ENCODE data around the gene SMPD3.

SMPD3 gene

DNA sequence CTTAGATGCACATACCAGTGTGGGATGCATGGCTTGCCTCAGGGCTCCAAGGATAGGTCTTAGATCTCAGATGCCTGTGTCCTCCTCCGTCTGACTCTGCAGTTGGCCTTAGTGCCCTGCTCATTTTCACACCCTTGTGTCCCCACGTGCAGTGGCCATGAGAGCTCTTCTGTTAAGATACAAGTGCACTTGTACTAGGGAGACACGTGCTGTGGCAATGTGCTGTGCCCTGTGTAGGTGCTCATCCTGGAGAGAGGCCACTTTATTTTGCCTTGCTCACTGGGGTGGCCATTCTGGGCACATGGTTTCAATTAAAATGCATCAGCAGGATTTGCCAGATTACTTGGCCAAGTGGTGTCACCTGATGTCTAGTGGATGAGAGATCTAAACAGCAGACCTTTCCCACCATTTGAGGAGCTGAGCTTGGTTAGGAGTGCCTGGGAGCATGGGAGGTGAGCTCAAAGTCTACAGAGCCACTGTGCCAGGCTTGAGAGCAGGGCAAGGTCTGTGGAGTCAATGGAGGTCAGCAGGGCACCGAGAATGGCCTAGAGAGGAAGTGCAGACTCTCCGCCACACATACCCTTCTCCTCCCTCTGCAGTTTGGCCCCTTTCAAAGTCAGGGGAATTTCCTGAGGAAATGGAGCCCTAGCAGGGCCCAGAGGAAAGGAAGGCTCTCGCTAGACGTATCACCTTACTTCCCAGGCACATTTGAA, 25.2 kb upstream of the SMPD3 start:
- Histone ChIP-seq H3K9ac (ENCODE audit: low read length in 5 of 5) (no peak overlapping the region), H3K27ac (ENCODE audit: low read depth, low read length) (no peak overlapping the region), H3K4me1 (ENCODE audit: control insufficient read depth in 5 of 5, insufficient read depth in 5 of 5, low read length in 5 of 5) (peaks cover 13 to 63% (median 45%) of the 10 kb centered on the region in 5 donors), H3K4me3 (ENCODE audit: low read depth in 1 of 5, low read length in 5 of 5) (no peak overlapping the region), H3K9me3 (ENCODE audit: control insufficient read depth in 5 of 5, low read length in 5 of 5) (no peaks in the 10 kb centered on the region), H3K36me3 (ENCODE audit: control insufficient read depth in 5 of 5, insufficient read depth in 5 of 5, low read length in 5 of 5) (no peaks in the 10 kb centered on the region), H3K27me3 (ENCODE audit: control insufficient read depth in 5 of 5, insufficient read depth in 4 of 5, low read length in 5 of 5) (no peaks in the 10 kb centered on the region)

DNA sequence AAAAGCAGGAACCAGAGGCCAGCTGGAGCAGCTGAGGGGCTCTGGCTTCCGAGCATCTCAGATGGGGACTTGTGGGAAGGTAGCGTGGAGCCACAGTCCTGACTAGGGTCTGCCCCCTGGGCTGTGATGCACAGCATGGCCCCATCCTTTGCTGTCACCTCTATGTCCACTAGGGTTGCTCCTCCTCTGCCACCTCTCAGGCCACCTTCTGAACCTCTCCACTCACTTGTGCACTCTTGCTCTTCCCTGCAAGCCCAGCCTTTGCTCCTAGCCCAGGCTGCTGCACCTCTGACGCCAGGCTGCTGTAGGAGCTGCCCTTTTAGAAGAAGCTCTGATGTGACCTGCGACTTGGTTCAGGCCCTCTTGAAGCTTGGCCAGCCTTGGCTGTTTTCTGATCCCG, 24.3 kb upstream of the SMPD3 start:
- Histone ChIP-seq H3K27ac (ENCODE audit: low read depth, low read length) (no peak overlapping the region), H3K4me1 (ENCODE audit: control insufficient read depth in 5 of 5, insufficient read depth in 5 of 5, low read length in 5 of 5) (peaks cover 13 to 71% (median 50%) of the 10 kb centered on the region in 5 donors), H3K9ac (ENCODE audit: low read length in 5 of 5) (no peak overlapping the region), H3K36me3 (ENCODE audit: control insufficient read depth in 5 of 5, insufficient read depth in 5 of 5, low read length in 5 of 5) (no peaks in the 10 kb centered on the region), H3K27me3 (ENCODE audit: control insufficient read depth in 5 of 5, insufficient read depth in 4 of 5, low read length in 5 of 5) (no peaks in the 10 kb centered on the region), H3K9me3 (ENCODE audit: control insufficient read depth in 5 of 5, low read length in 5 of 5) (no peaks in the 10 kb centered on the region), H3K4me3 (ENCODE audit: low read depth in 1 of 5, low read length in 5 of 5) (no peak overlapping the region)

DNA sequence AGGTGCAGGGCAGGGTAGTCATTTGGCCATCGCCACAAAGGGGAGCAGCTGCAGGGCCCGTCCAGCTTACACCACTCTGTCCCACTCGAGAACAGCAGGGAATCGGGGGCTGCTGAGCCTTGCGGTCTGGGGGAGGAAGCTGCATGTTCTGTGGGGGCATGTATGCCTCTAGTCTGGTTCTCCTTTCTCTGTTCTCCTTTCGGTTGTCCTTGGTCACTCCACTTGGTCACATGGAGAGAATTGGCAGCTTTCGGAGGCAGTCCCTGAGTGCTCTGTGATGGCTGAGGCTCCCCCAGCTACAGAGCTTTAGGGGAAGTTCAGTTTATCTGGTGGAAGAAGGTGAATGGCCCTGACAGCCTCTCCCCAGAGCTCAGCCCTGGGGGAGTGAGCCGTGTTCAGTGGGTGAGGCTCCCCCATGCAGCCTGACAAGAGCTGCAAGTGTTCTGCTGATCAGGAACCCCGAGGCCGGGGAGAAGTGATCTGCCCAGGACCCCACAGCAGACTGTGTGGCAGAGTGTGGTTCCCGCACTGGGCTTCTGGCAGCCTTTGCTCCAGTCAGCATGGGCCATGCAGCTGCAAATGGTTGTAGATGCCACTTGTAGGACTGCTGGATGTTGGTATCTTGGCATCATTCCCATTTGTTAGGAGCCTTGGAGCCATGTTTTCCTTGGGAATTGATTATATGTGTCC, 22.3 kb upstream of the SMPD3 start:
- no peaks in the 10 kb centered on the region for H3K36me3 ChIP-seq (ENCODE audit: control insufficient read depth in 5 of 5, insufficient read depth in 5 of 5, low read length in 5 of 5)
- H3K4me3 ChIP-seq (ENCODE audit: low read depth in 1 of 5, low read length in 5 of 5), result peak overlapping the region; percentile 10 to 62 (median 50)
- no peaks in the 10 kb centered on the region for H3K27me3 ChIP-seq (ENCODE audit: control insufficient read depth in 5 of 5, insufficient read depth in 4 of 5, low read length in 5 of 5)
- H3K9me3 ChIP-seq (ENCODE audit: control insufficient read depth in 5 of 5, low read length in 5 of 5), result no peaks in the 10 kb centered on the region
- H3K4me1 ChIP-seq (ENCODE audit: control insufficient read depth in 5 of 5, insufficient read depth in 5 of 5, low read length in 5 of 5), result peaks cover 13 to 74% (median 50%) of the 10 kb centered on the region in 5 donors
- peak overlapping the region; percentile 38 for H3K27ac ChIP-seq (ENCODE audit: low read depth, low read length)
- H3K9ac ChIP-seq (ENCODE audit: low read length in 5 of 5), result peak overlapping the region in 2 of 5 donors; percentile 27 to 53

DNA sequence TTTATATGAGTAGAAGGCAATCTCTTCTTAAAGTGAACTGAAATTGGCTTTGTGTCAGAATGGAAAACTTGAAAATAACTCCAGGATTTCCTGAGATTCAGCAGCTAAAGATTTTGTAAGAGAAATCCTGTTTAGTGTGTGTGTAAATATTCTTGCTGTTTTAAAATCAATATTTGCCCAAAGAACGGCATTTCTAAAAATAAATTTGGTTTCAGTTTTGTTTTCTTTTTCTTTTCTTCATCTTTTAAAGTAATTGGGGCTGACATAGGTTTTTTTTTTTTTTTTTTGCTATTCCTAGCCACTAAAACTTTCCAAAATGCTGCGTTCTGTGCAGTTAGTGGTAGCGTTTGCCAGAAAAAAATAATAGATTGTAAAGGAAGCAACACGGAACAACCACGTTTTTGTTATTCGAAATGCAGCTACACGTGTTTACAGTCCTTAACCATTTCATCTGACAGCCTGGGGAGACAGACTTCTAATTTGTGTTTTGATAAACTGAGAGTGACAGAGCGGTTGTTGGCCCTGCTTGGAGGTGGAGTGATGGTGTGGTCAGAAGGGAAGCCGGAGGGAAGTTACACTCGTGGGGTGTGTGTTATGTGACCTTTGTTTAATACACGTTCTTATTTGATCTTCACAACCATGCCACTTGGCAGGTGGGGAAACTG, 21.6 kb upstream of the SMPD3 start:
- Histone ChIP-seq H3K27ac (ENCODE audit: low read depth, low read length) (peak overlapping the region; percentile 38), H3K27me3 (ENCODE audit: control insufficient read depth in 5 of 5, insufficient read depth in 4 of 5, low read length in 5 of 5) (no peaks in the 10 kb centered on the region), H3K9ac (ENCODE audit: low read length in 5 of 5) (peak overlapping the region in 3 of 5 donors; percentile 27 to 53 (median 31)), H3K4me1 (ENCODE audit: control insufficient read depth in 5 of 5, insufficient read depth in 5 of 5, low read length in 5 of 5) (peaks cover 13 to 73% (median 50%) of the 10 kb centered on the region in 5 donors), H3K4me3 (ENCODE audit: low read depth in 1 of 5, low read length in 5 of 5) (peak overlapping the region; percentile 10 to 62 (median 50)), H3K36me3 (ENCODE audit: control insufficient read depth in 5 of 5, insufficient read depth in 5 of 5, low read length in 5 of 5) (no peaks in the 10 kb centered on the region), H3K9me3 (ENCODE audit: control insufficient read depth in 5 of 5, low read length in 5 of 5) (no peaks in the 10 kb centered on the region)

DNA sequence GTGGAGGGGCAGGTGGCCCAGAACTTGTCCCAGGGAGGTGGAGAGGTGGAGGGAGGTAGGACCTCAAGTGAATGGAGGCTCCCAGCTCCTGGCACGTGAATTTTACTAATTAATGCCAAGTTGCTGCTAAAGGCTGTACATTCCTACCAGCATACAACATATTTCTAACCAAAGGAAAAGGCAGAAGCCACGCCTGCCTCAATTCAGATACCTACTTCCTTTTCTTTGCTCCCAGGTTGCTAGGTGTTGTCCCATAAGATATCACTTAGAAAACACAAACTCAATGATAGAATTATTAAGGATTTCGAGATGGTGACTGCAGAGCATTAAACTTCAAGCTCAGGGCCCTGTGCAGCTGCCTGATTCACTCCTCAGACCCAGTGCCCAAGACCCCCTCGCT, 20.5 kb upstream of the SMPD3 start:
- H3K27ac ChIP-seq (ENCODE audit: low read depth, low read length), result no peak overlapping the region
- no peak overlapping the region for H3K4me3 ChIP-seq (ENCODE audit: low read depth in 1 of 5, low read length in 5 of 5)
- H3K36me3 ChIP-seq (ENCODE audit: control insufficient read depth in 5 of 5, insufficient read depth in 5 of 5, low read length in 5 of 5), result no peaks in the 10 kb centered on the region

DNA sequence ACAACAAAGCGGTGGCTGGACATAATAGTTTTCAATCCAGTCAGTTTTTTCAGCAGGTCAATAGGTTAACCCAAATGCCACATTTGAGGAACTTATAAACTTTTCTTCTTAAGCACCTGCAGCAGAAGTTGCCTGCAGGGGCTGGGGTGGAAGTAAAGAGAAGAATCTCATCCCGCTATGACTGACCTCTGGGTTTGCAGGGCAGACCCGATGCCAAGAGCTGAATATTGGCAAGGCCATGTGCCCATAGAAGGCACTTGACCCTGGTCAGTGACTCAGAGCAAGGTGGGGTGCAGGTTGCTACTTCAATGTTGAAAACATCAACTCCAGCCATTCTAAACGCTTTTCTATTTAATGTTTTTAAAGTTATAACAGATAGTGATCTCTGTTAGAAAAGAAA, 17.9 kb upstream of the SMPD3 start:
- Histone ChIP-seq H3K27ac (ENCODE audit: low read depth, low read length) (no peak overlapping the region), H3K36me3 (ENCODE audit: control insufficient read depth in 5 of 5, insufficient read depth in 5 of 5, low read length in 5 of 5) (no peaks in the 10 kb centered on the region), H3K9ac (ENCODE audit: low read length in 5 of 5) (no peak overlapping the region), H3K27me3 (ENCODE audit: control insufficient read depth in 5 of 5, insufficient read depth in 4 of 5, low read length in 5 of 5) (peaks cover 0 to 2% (median 0%) of the 10 kb centered on the region in 5 donors), H3K4me3 (ENCODE audit: low read depth in 1 of 5, low read length in 5 of 5) (no peak overlapping the region), H3K4me1 (ENCODE audit: control insufficient read depth in 5 of 5, insufficient read depth in 5 of 5, low read length in 5 of 5) (peaks cover 6 to 38% (median 30%) of the 10 kb centered on the region in 5 donors), H3K9me3 (ENCODE audit: control insufficient read depth in 5 of 5, low read length in 5 of 5) (peaks cover 0 to 10% (median 5%) of the 10 kb centered on the region in 5 donors)

More for the DNA sequence above, 20.5 kb upstream of the SMPD3 start:
- peaks cover 0 to 2% (median 0%) of the 10 kb centered on the region in 5 donors for H3K27me3 ChIP-seq (ENCODE audit: control insufficient read depth in 5 of 5, insufficient read depth in 4 of 5, low read length in 5 of 5)
- peaks cover 13 to 62% (median 45%) of the 10 kb centered on the region in 5 donors for H3K4me1 ChIP-seq (ENCODE audit: control insufficient read depth in 5 of 5, insufficient read depth in 5 of 5, low read length in 5 of 5)
- peak overlapping the region in 1 of 5 donors; percentile 18 for H3K9ac ChIP-seq (ENCODE audit: low read length in 5 of 5)
- no peaks in the 10 kb centered on the region for H3K9me3 ChIP-seq (ENCODE audit: control insufficient read depth in 5 of 5, low read length in 5 of 5)

DNA sequence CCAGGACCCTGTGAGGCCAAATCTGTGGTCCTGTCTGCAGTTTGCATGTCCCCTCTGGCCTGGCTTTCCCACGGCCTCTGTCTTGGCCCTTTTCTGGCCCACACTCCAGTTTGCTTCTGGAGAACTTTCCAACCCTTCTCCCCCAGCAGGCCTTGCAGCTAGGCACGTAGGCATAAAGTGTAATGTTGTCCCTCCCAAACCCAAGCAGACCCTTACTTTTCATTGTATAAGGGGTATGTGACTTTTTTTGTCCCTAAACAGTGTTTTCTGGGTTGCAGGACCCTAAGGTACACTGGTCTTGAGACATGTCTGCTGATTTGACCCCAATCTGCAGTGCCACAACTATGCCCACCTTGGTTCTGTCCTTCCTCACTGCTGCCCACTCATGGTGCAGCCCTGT, 15.6 kb upstream of the SMPD3 start:
- Histone ChIP-seq H3K27ac (ENCODE audit: low read depth, low read length) (no peak overlapping the region), H3K9me3 (ENCODE audit: control insufficient read depth in 5 of 5, low read length in 5 of 5) (peaks cover 0 to 10% (median 5%) of the 10 kb centered on the region in 5 donors), H3K27me3 (ENCODE audit: control insufficient read depth in 5 of 5, insufficient read depth in 4 of 5, low read length in 5 of 5) (peaks cover 0 to 2% (median 0%) of the 10 kb centered on the region in 5 donors), H3K36me3 (ENCODE audit: control insufficient read depth in 5 of 5, insufficient read depth in 5 of 5, low read length in 5 of 5) (no peaks in the 10 kb centered on the region), H3K9ac (ENCODE audit: low read length in 5 of 5) (no peak overlapping the region), H3K4me3 (ENCODE audit: low read depth in 1 of 5, low read length in 5 of 5) (no peak overlapping the region), H3K4me1 (ENCODE audit: control insufficient read depth in 5 of 5, insufficient read depth in 5 of 5, low read length in 5 of 5) (peaks cover 0 to 17% (median 9%) of the 10 kb centered on the region in 5 donors)

DNA sequence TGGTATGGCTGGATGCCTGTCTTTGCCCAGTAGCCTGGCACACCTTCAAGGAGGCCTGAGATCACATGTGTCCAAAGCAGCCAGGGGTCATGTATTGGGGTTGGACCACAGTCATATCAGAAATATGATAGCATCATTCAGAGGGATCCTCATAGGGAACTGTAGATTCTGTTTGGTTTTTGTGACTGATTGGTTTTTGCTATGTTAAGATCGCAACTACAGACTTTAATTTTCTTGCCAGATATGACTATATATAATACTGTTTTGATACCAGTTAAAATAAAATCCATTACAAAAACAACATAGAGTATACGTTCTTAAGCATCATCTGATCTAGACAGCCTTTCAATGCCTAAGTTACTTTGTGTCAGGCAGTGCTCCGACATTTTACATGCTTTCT, 11.8 kb upstream of the SMPD3 start:
- Histone ChIP-seq H3K9me3 (ENCODE audit: control insufficient read depth in 5 of 5, low read length in 5 of 5) (peaks cover 0 to 10% (median 5%) of the 10 kb centered on the region in 5 donors), H3K27ac (ENCODE audit: low read depth, low read length) (no peak overlapping the region), H3K36me3 (ENCODE audit: control insufficient read depth in 5 of 5, insufficient read depth in 5 of 5, low read length in 5 of 5) (no peaks in the 10 kb centered on the region), H3K4me1 (ENCODE audit: control insufficient read depth in 5 of 5, insufficient read depth in 5 of 5, low read length in 5 of 5) (no peaks in the 10 kb centered on the region), H3K4me3 (ENCODE audit: low read depth in 1 of 5, low read length in 5 of 5) (no peak overlapping the region), H3K27me3 (ENCODE audit: control insufficient read depth in 5 of 5, insufficient read depth in 4 of 5, low read length in 5 of 5) (peaks cover 0 to 2% (median 0%) of the 10 kb centered on the region in 5 donors), H3K9ac (ENCODE audit: low read length in 5 of 5) (no peak overlapping the region)

DNA sequence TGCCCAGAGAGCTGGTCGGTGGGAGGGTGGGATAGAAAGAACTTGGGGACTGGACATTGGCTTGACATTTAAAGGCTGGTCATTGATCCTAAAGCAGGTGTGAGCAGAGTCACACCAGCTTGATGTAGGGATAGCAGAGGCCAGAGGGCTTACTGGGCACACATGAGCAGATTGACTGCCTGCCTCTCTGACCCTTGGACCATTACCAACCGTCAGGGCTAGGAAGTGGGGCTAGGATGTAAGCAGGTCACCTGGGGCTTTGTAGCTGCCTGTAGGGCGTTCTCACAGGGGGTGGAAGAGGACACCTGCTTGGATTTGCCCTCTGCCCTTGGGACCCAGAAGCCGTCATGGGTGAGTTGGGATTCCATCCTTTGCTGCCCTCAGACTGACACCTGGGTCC, 11.1 kb upstream of the SMPD3 start:
- Histone ChIP-seq H3K27me3 (ENCODE audit: control insufficient read depth in 5 of 5, insufficient read depth in 4 of 5, low read length in 5 of 5) (peaks cover 0 to 2% (median 0%) of the 10 kb centered on the region in 5 donors), H3K9ac (ENCODE audit: low read length in 5 of 5) (no peak overlapping the region), H3K4me3 (ENCODE audit: low read depth in 1 of 5, low read length in 5 of 5) (no peak overlapping the region), H3K9me3 (ENCODE audit: control insufficient read depth in 5 of 5, low read length in 5 of 5) (peaks cover 0 to 10% (median 5%) of the 10 kb centered on the region in 5 donors), H3K4me1 (ENCODE audit: control insufficient read depth in 5 of 5, insufficient read depth in 5 of 5, low read length in 5 of 5) (no peaks in the 10 kb centered on the region), H3K27ac (ENCODE audit: low read depth, low read length) (no peak overlapping the region), H3K36me3 (ENCODE audit: control insufficient read depth in 5 of 5, insufficient read depth in 5 of 5, low read length in 5 of 5) (no peaks in the 10 kb centered on the region)

DNA sequence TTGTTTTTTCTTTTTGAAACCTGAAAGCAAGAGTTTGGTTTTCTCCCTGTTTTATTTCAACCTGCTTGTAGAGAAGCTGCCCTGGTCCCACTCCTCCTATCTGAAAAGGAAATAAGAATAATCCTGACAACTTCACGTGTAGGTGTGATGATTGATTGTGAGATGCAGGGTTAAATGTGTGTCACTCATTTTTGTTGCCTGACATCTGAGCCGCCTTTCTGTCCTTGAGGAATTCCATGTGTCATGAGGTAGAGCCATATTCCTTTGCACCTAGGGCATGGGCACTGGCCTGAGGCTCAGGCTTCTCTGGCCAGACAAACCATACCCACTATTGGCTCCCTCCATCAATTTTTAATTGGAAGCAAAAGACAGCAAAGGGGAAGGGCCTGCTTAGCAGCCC, 10.2 kb upstream of the SMPD3 start:
- Histone ChIP-seq H3K36me3 (ENCODE audit: control insufficient read depth in 5 of 5, insufficient read depth in 5 of 5, low read length in 5 of 5) (no peaks in the 10 kb centered on the region), H3K27me3 (ENCODE audit: control insufficient read depth in 5 of 5, insufficient read depth in 4 of 5, low read length in 5 of 5) (peaks cover 0 to 2% (median 0%) of the 10 kb centered on the region in 5 donors), H3K9me3 (ENCODE audit: control insufficient read depth in 5 of 5, low read length in 5 of 5) (peaks cover 0 to 9% (median 5%) of the 10 kb centered on the region in 5 donors), H3K27ac (ENCODE audit: low read depth, low read length) (no peak overlapping the region), H3K9ac (ENCODE audit: low read length in 5 of 5) (no peak overlapping the region), H3K4me3 (ENCODE audit: low read depth in 1 of 5, low read length in 5 of 5) (no peak overlapping the region), H3K4me1 (ENCODE audit: control insufficient read depth in 5 of 5, insufficient read depth in 5 of 5, low read length in 5 of 5) (no peaks in the 10 kb centered on the region)

Measured in subcutaneous abdominal adipose tissue (tissue), 5 donors.